GM21825 (cell line): ENCODE data around the gene KRTAP9-1.
"Not testable (repeated sequence)": the region's sequence is repeated elsewhere in the genome, so short reads cannot be mapped to it uniquely, and the experiment has no call there.

Experiments used
- ATAC-seq: cut with Tn5 transposase; IDR thresholded peaks from one replicate; pipeline ENCODE4 v1.9.1; 2021; ENCODE audit warnings: mild to moderate bottlenecking, moderate library complexity; ENCODE audit not compliant: unreplicated experiment

The KRTAP9-1 gene

GRCh38 chr17:41178843-41179616 is 10.7 kb upstream of the KRTAP9-1 start:
- ATAC-seq, result no peak

GRCh38 chr17:41184480-41184961 is 5.2 kb upstream of the KRTAP9-1 start, which contains the start of gene KRTAP4-1:
KRTAP4-1 (minus strand) TSS chr17:41184911; CDS start chr17:41184854, 57 bp downstream.
- ATAC-seq, result no peak

GRCh38 chr17:41185001-41185400 is 4.7 kb upstream of the KRTAP9-1 start:
- no peak for ATAC-seq

GRCh38 chr17:41186872-41187271 is 2.8 kb upstream of the KRTAP9-1 start:
- no peak for ATAC-seq

GRCh38 chr17:41190328-41190727 is 641 bp downstream of the KRTAP9-1 start:
- ATAC-seq, result no peak

- ATAC-seq, result no peak
Observed at GRCh38 chr17:41196068-41196467, 6.4 kb downstream of the KRTAP9-1 start.

- ATAC-seq, result no peak
Observed at GRCh38 chr17:41199421-41200078, 9.9 kb downstream of the KRTAP9-1 start.

GRCh38 chr17:41211845-41212466 is 22.3 kb downstream of the KRTAP9-1 start:
- ATAC-seq, result no peak

GRCh38 chr17:41212524-41213169 is 23.0 kb downstream of the KRTAP9-1 start:
- no peak for ATAC-seq

- no peak for ATAC-seq
Observed at GRCh38 chr17:41215681-41216080, 26.0 kb downstream of the KRTAP9-1 start.

GRCh38 chr17:41223821-41224220 is 34.1 kb downstream of the KRTAP9-1 start:
- no peak for ATAC-seq

- no peak for ATAC-seq
Observed at GRCh38 chr17:41226051-41226450, 36.4 kb downstream of the KRTAP9-1 start.

GRCh38 chr17:41226598-41227095 is 37.0 kb downstream of the KRTAP9-1 start, which contains the start of gene KRTAP9-2:
KRTAP9-2 (plus strand) TSS chr17:41226648; CDS start chr17:41226655, 7 bp downstream.
- not testable (repeated sequence) for ATAC-seq

GRCh38 chr17:41230094-41230493 is 40.4 kb downstream of the KRTAP9-1 start:
- no peak for ATAC-seq

GRCh38 chr17:41231731-41232130 is 42.0 kb downstream of the KRTAP9-1 start:
- no peak for ATAC-seq

GRCh38 chr17:41232399-41233105 is 42.9 kb downstream of the KRTAP9-1 start, which contains the start of gene KRTAP9-3:
KRTAP9-3 (plus strand) TSS chr17:41232449; CDS start chr17:41232502, 53 bp downstream.
- ATAC-seq, result not testable (repeated sequence)

GRCh38 chr17:41237116-41237515 is 47.4 kb downstream of the KRTAP9-1 start:
- not testable (repeated sequence) for ATAC-seq

- not testable (repeated sequence) for ATAC-seq
Observed at GRCh38 chr17:41237949-41238437, 48.3 kb downstream of the KRTAP9-1 start, which contains the start of gene KRTAP9-8. KRTAP9-8 (plus strand) TSS chr17:41237999; CDS start chr17:41238052, 53 bp downstream.
